ENCODE results near the gene CHMP4A.

CHMP4A gene

DNA sequence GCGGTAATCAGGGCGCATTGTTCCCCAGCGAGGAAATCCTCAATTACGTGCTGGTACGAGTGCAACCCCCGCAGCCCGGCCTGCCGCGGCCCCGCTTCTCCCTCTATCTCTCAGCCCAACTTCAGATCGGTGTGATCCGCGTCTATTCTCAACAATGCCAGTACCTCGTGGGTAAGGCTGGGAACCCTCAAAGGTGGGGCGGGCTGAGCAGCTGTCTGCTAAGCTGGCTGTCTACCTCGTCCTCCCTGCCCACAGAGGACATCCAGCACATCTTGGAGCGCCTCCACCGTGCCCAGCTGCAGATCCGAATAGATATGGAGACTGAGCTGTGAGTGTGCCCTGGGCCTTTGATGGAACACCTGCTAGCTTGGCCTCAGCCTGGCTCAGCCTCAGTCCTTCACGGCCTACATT, 40.4 kb downstream of the CHMP4A start:
- peak overlapping the region; percentile 48 for H3K4me3 ChIP-seq (ENCODE audit: low read depth, low read length)
- TF ChIP-seq, protein P1, sequence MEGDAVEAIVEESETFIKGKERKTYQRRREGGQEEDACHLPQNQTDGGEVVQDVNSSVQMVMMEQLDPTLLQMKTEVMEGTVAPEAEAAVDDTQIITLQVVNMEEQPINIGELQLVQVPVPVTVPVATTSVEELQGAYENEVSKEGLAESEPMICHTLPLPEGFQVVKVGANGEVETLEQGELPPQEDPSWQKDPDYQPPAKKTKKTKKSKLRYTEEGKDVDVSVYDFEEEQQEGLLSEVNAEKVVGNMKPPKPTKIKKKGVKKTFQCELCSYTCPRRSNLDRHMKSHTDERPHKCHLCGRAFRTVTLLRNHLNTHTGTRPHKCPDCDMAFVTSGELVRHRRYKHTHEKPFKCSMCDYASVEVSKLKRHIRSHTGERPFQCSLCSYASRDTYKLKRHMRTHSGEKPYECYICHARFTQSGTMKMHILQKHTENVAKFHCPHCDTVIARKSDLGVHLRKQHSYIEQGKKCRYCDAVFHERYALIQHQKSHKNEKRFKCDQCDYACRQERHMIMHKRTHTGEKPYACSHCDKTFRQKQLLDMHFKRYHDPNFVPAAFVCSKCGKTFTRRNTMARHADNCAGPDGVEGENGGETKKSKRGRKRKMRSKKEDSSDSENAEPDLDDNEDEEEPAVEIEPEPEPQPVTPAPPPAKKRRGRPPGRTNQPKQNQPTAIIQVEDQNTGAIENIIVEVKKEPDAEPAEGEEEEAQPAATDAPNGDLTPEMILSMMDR (IDR thresholded peaks at IDR 0.05; ENCODE audit: insufficient read depth, low read depth, low read length, missing control alignments) = no peak
- no peak for DNase-seq (ENCODE audit: low read depth)

DNA sequence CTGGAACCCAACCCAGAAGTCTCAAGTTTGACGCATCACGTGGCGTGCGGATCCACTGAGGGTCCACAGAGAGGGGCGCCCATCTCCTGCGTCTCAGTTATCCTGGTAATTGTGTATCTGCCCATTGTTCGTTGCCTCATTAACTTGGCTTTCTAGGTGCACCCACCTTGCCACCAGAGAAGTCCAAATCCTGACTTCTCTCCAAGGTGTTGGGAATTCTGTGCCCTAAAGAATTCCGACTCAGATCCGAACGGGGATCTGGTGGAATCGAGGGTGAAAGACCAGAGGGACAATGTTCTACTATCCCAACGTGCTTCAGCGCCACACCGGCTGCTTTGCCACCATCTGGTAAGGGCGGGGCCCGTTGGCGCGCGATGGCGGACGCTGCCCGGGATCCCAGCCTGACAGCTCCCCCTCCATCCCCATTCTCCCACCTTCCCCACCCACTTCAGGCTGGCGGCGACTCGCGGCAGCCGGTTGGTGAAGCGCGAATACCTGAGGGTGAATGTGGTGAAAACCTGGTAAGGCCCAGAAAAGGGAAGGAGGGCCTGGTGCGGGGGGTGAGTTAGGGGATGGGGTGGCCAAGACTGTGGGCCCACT, 40.9 kb downstream of the CHMP4A start:
- H3K4me3 ChIP-seq (ENCODE audit: low read depth, low read length) = peak overlapping the region; percentile 48
- DNase-seq (ENCODE audit: low read depth) = no peak
- TF ChIP-seq, protein P1 (IDR thresholded peaks at IDR 0.05; ENCODE audit: insufficient read depth, low read depth, low read length, missing control alignments) = no peak

DNA sequence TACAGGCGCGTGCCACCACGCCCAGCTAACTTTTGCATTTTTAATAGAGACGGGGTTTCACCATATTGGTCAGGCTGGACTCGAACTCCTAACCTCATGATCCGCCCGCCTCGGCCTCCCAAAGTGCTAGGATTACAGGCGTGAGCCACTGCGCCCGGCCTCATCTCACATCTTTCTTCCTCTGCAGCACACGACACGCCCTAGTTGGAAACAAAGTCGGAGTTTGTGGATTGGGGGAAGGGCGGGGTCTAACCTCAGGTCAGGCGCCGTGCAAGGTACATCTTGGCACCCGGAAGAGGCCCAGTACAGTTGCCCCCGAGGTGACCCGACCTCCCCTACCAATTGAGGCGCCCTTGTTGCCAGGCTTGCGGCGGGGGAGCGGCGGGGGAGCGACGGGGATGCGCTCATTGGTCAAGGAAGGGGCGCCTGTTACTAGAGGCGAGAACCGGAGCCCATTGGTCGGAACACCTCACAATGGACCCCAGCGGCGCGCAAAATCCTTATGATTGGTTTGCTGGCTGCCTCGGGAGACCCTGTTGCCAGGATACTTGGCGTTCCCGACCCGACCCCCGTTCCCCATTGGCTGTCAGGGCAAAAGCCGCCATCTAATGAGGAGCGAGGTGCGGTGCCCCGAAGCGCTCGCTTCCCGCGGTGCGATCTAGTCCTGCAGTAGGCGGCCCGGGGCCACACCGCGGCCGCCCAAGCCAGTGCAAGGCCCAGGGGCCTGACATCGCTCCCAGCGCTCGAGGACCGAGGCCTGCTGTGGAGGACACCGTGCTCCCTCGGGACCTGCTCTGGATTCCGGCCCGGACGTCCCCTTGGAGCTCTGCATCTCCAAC, 41.6 kb downstream of the CHMP4A start, which contains the start of gene REC8:
Gene REC8 (plus strand): TSS at position 659 of the 839 bp plus-strand sequence. CDS start 473 bp downstream, outside the sequence.
- TF ChIP-seq, protein P1 (IDR thresholded peaks at IDR 0.05; ENCODE audit: insufficient read depth, low read depth, low read length, missing control alignments) = no peak
- peak; percentile 97 for DNase-seq (ENCODE audit: low read depth)
- H3K4me3 ChIP-seq (ENCODE audit: low read depth, low read length) = peak within 1 kb of the TSS; percentile 48

DNA sequence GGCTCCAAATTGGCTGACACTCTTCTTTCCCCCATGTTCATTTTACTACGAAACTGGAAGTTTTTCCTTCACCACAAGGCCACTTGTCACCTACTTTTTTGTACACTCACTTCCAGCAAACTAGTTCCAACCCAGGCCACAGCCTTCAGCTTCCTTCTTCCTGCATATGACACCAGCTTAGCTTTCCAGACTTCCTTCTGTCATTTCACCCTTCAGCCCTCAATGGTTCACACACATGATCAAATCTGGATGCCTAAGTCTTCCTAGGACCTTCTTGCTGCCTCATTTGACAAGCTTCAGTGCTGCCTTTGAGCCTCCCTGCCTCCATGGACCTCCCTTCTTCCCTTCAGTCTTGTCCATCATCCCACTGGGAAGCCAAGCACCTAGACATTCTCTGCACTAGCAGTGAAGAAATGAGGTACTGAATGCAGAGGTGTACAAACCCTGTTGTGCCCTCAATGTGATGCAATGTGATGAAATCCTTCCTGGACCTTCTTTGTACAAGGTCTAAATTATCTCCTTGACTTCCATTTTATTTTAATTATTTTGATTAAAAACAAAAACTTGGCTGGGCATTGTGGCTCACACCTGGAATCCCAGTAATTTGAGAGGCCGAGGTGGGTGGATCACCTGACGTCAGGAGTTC, 45.7 kb downstream of the CHMP4A start:
- H3K4me3 ChIP-seq (ENCODE audit: low read depth, low read length) = no peak overlapping the region
- TF ChIP-seq, protein P1 (IDR thresholded peaks at IDR 0.05; ENCODE audit: insufficient read depth, low read depth, low read length, missing control alignments) = no peak
- DNase-seq (ENCODE audit: low read depth) = no peak

DNA sequence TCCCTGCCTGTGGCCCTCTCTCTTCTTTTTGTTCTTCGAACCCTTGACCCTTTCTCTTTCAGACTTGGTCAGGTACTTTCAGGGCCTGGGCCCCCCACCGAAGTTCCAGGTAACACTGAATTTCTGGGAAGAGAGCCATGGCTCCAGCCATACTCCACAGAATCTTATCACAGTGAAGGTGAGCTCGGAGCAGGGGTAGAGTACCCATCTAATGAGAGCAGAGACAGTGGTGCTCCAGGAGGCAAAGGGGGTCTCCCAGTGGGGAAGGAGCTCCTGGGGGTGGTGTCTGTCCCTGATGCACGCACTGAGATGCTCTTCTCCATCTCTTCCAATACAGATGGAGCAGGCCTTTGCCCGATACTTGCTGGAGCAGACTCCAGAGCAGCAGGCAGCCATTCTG, 47.5 kb downstream of the CHMP4A start:
- DNase-seq (ENCODE audit: low read depth) = no peak
- H3K4me3 ChIP-seq (ENCODE audit: low read depth, low read length) = no peak overlapping the region
- TF ChIP-seq, protein P1 (IDR thresholded peaks at IDR 0.05; ENCODE audit: insufficient read depth, low read depth, low read length, missing control alignments) = no peak

DNA sequence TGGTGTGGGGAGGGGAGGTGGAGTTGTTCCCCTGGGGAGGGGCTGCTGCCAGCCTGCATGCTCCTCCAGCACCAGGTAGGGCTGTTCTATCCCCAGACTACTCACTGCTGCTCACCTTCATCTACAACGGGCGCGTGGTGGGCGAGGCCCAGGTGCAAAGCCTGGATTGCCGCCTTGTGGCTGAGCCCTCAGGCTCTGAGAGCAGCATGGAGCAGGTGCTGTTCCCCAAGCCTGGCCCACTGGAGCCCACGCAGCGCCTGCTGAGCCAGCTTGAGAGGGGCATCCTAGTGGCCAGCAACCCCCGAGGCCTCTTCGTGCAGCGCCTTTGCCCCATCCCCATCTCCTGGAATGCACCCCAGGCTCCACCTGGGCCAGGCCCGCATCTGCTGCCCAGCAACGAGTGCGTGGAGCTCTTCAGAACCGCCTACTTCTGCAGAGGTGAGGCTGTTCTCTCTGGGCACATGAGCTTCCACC, 48.7 kb downstream of the CHMP4A start:
- no peak for DNase-seq (ENCODE audit: low read depth)
- no peak overlapping the region for H3K4me3 ChIP-seq (ENCODE audit: low read depth, low read length)
- TF ChIP-seq, protein P1 (IDR thresholded peaks at IDR 0.05; ENCODE audit: insufficient read depth, low read depth, low read length, missing control alignments) = no peak
